A673 (cell line): Measurements from ENCODE around the gene PRKCH. TPM values are rescaled to one million over a fixed set of nuclear protein-coding genes. Genes with fewer than 3 reads are reported as not detected.

Source experiments
- BruUV-seq: library from RNA; stranded (reverse); fragments of 400-500 nt; replicated peaks from 2 replicates; lab custom pipeline; 2021; lab: Mats Ljungman, UMichigan
- CTCF ChIA-PET: fragments of 300-600 bp; sonication (Branson Sonifier 250); formaldehyde crosslinking; loops from one replicate; lab custom pipeline; 2022; ENCODE audit warnings: antibody characterized with exemption; lab: Charles Lee
- POLR2A ChIA-PET: fragments of 300-600 bp; sonication (Branson Sonifier 250); formaldehyde crosslinking; loops from one replicate; lab custom pipeline; 2022; ENCODE audit warnings: antibody characterized with exemption; ENCODE audit not compliant: low non-redundant PET; lab: Charles Lee
- DNase-seq: peaks from one replicate; pipeline ENCODE4 v3.0.0-alpha.2; 2015; ENCODE audit warnings: low spot score
- H3K27ac ChIP-seq: fragments of 200-600 bp; sonication (generic); 2 replicates; pipeline ENCODE4 v1.5.1; 2016; ENCODE audit warnings: mixed run types, low read depth, mild to moderate bottlenecking, mixed read lengths, antibody characterized with exemption, low read length; ENCODE audit not compliant: poor library complexity, severe bottlenecking
- H3K27me3 ChIP-seq: fragments of 200-600 bp; sonication (generic); replicated peaks from 2 replicates; pipeline ENCODE4 v1.6.1; 2017; ENCODE audit warnings: mixed run types, low read depth, mild to moderate bottlenecking, mixed read lengths, antibody characterized with exemption, low read length; ENCODE audit not compliant: insufficient read depth, poor library complexity
- H3K36me3 ChIP-seq: fragments of 200-600 bp; sonication (generic); 2 replicates; pipeline ENCODE4 v1.6.1; 2016; ENCODE audit warnings: mixed run types, mild to moderate bottlenecking, mixed read lengths, antibody characterized with exemption, low read length; ENCODE audit not compliant: insufficient read depth, poor library complexity, severe bottlenecking
- H3K4me1 ChIP-seq: fragments of 200-600 bp; sonication (generic); 2 replicates; pipeline ENCODE4 v1.6.1; 2017; ENCODE audit warnings: mixed run types, mild to moderate bottlenecking, mixed read lengths, antibody characterized with exemption, low read length; ENCODE audit not compliant: insufficient read depth, poor library complexity, severe bottlenecking
- H3K4me3 ChIP-seq: fragments of 200-600 bp; sonication (generic); 2 replicates; pipeline ENCODE4 v1.5.1; 2016; ENCODE audit warnings: low read depth, mixed run types, mild to moderate bottlenecking, mixed read lengths, low read length; ENCODE audit not compliant: poor library complexity, severe bottlenecking
- H3K9me3 ChIP-seq: fragments of 200-600 bp; sonication (generic); 2 replicates; pipeline ENCODE4 v1.6.1; 2016; ENCODE audit warnings: mixed run types, low read depth, mild to moderate bottlenecking, mixed read lengths, antibody characterized with exemption, low read length; ENCODE audit not compliant: poor library complexity, severe bottlenecking
- EZH2 ChIP-seq: fragments of 200-600 bp; sonication (generic); IDR thresholded peaks from 2 replicates; pipeline ENCODE4 v1.6.1; 2017; ENCODE audit warnings: borderline replicate concordance, low read depth, mild to moderate bottlenecking, mixed read lengths, antibody characterized with exemption, low read length; ENCODE audit not compliant: poor library complexity, severe bottlenecking
- intact Hi-C: fragments of 100-400 bp; cut with micrococcal nuclease; formaldehyde crosslinking; loops from one replicate; pipeline ENCODE4 v1.10.0; 2022; ENCODE audit not compliant: unreplicated experiment
- total RNA-seq: library from RNA; stranded (reverse); gene quantifications from 2 replicates; pipeline ENCODE4 v1.2.3, GENCODE V29; 2021
- TF ChIP-seq, protein P1 (sequence below): fragments of 300-800, 200-600 bp; sonication (generic); conservative IDR thresholded peaks from 2 replicates; pipeline ENCODE4 v1.5.1; 2017; ENCODE audit warnings: low read depth, mild to moderate bottlenecking, antibody characterized with exemption, low read length, moderate library complexity, mixed read lengths

Gene PRKCH
- total RNA-seq, 1 experiment from 2014 or later: 1.8 TPM

DNA sequence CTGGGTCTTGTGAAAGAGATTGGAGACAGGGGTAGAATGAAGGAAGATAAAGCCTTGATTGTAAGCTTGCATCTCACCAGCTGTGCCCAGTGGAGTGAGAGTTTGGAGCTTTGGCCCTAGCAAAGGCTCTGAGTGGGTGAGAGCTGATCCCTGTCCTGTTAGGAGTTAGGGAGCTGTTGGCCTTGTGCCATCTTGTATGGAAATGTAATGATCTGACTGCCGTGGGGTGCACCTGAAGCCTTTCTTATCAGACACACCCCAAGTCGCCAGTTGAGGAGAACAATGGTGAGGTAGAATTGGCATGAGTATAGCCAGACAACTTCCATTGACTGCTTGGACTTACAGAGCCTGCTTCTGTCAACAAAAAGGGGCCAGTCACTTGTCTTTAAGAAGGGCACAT lies 130.1 kb downstream of the PRKCH start:
- Histone ChIP-seq H3K36me3 (no peaks in the 10 kb centered on the region), H3K27me3 (peaks cover 4% of the 10 kb centered on the region), H3K4me1 (no peaks in the 10 kb centered on the region), H3K4me3 (no peak overlapping the region), H3K9me3 (no peaks in the 10 kb centered on the region), H3K27ac (no peak overlapping the region)
- no peak for DNase-seq
- BruUV-seq: no TSS peak
- TF ChIP-seq EZH2: no peak
- TF ChIP-seq, protein P1, sequence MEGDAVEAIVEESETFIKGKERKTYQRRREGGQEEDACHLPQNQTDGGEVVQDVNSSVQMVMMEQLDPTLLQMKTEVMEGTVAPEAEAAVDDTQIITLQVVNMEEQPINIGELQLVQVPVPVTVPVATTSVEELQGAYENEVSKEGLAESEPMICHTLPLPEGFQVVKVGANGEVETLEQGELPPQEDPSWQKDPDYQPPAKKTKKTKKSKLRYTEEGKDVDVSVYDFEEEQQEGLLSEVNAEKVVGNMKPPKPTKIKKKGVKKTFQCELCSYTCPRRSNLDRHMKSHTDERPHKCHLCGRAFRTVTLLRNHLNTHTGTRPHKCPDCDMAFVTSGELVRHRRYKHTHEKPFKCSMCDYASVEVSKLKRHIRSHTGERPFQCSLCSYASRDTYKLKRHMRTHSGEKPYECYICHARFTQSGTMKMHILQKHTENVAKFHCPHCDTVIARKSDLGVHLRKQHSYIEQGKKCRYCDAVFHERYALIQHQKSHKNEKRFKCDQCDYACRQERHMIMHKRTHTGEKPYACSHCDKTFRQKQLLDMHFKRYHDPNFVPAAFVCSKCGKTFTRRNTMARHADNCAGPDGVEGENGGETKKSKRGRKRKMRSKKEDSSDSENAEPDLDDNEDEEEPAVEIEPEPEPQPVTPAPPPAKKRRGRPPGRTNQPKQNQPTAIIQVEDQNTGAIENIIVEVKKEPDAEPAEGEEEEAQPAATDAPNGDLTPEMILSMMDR: no peak
- intact Hi-C loops: no loop called here
- ChIA-PET CTCF (no interaction called here), POLR2A (no interaction called here)

DNA sequence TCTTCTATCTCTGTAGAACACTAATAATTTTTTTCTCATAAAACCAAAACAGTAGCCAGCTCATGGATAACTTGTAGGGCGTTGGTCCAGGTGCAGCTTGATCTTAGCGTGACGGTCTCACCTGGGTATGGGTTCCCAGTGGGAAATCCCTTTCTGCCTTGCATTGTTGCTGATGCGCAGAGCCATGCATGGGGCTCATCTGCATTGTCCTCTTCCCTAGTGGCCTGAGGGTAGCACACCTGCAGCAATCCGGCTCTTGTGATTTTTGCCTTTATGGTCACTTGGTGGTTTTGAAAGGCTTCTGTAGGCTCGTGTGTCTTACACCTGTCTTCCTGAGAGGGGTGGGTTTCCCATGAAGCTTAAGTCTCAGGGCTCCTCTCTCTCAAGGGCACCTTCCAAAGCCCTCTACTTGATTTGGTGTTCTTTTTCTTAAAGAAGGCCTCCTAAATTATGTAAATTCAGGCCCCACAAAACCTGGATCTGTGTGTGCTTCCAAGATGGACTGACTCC lies 130.6 kb downstream of the PRKCH start:
- Histone ChIP-seq H3K4me1 (no peaks in the 10 kb centered on the region), H3K27me3 (peaks cover 4% of the 10 kb centered on the region), H3K4me3 (no peak overlapping the region), H3K9me3 (no peaks in the 10 kb centered on the region), H3K36me3 (no peaks in the 10 kb centered on the region), H3K27ac (no peak overlapping the region)
- BruUV-seq: no TSS peak
- TF ChIP-seq, protein P1: no peak
- TF ChIP-seq EZH2: no peak
- intact Hi-C loops: no loop called here
- DNase-seq: no peak
- ChIA-PET CTCF (no interaction called here), POLR2A (no interaction called here)

DNA sequence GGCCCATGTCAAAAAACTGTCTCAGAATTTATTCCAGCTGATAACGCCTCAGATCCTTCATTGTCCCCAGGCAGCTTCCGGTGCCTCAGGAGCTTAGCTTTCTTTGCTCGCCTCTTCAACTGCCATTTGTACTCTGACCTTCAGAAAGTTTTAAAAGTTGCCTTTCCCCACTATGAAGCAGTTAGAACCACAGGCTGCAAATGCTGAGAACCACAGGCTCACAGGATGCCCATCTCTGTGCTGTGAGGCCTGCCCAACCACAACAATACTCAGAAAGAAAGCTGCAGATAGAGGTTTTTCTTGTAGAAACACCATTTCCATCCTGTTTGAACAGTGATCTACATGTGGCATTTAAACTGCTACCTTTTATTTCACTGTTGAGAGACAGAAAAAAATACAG lies 131.1 kb downstream of the PRKCH start:
- Histone ChIP-seq H3K9me3 (no peaks in the 10 kb centered on the region), H3K36me3 (no peaks in the 10 kb centered on the region), H3K27ac (no peak overlapping the region), H3K4me1 (no peaks in the 10 kb centered on the region), H3K4me3 (no peak overlapping the region), H3K27me3 (peaks cover 2% of the 10 kb centered on the region)
- TF ChIP-seq, protein P1: no peak
- no peak for TF ChIP-seq EZH2
- no peak for DNase-seq
- intact Hi-C loops: no loop called here
- POLR2A ChIA-PET: no interaction called here
- CTCF ChIA-PET: no interaction called here
- no TSS peak for BruUV-seq
